Measurements from ENCODE around the gene KCNMB1. TPM values are rescaled to one million over a fixed set of nuclear protein-coding genes. Genes with fewer than 3 reads are reported as not detected.

KCNMB1 gene
- total RNA-seq, 1 donor from 2014 or later, result 1.1 TPM

GRCh38 chr5:170424629-170425028 is 35.5 kb upstream of the KCNMB1 start:
- Mint-ChIP-seq H3K4me3 (ENCODE audit: unreplicated experiment) (no peak overlapping the region), H3K27me3 (ENCODE audit: unreplicated experiment) (no peaks in the 10 kb centered on the region), H3K27ac (ENCODE audit: unreplicated experiment) (no peak overlapping the region), H3K4me1 (ENCODE audit: unreplicated experiment) (peaks cover 14% of the 10 kb centered on the region), H3K36me3 (ENCODE audit: low read depth, unreplicated experiment) (no peaks in the 10 kb centered on the region), H3K9me3 (ENCODE audit: unreplicated experiment) (no peaks in the 10 kb centered on the region)
- TF ChIP-seq CTCF (IDR thresholded peaks at IDR 0.05; ENCODE audit: unreplicated experiment), result no peak
- no peak for DNase-seq (ENCODE audit: low spot score)

GRCh38 chr5:170423692-170424091 is 34.5 kb upstream of the KCNMB1 start:
- Mint-ChIP-seq H3K27me3 (ENCODE audit: unreplicated experiment) (no peaks in the 10 kb centered on the region), H3K9me3 (ENCODE audit: unreplicated experiment) (no peaks in the 10 kb centered on the region), H3K36me3 (ENCODE audit: low read depth, unreplicated experiment) (no peaks in the 10 kb centered on the region), H3K4me1 (ENCODE audit: unreplicated experiment) (peaks cover 18% of the 10 kb centered on the region), H3K4me3 (ENCODE audit: unreplicated experiment) (no peak overlapping the region), H3K27ac (ENCODE audit: unreplicated experiment) (no peak overlapping the region)
- DNase-seq (ENCODE audit: low spot score), result no peak
- no peak for TF ChIP-seq CTCF (IDR thresholded peaks at IDR 0.05; ENCODE audit: unreplicated experiment)

GRCh38 chr5:170421826-170422225 is 32.7 kb upstream of the KCNMB1 start:
- no peaks in the 10 kb centered on the region for H3K9me3 Mint-ChIP-seq (ENCODE audit: unreplicated experiment)
- no peaks in the 10 kb centered on the region for H3K36me3 Mint-ChIP-seq (ENCODE audit: low read depth, unreplicated experiment)
- H3K4me3 Mint-ChIP-seq (ENCODE audit: unreplicated experiment), result no peak overlapping the region
- no peak overlapping the region for H3K27ac Mint-ChIP-seq (ENCODE audit: unreplicated experiment)
- TF ChIP-seq CTCF (IDR thresholded peaks at IDR 0.05; ENCODE audit: unreplicated experiment), result no peak
- DNase-seq (ENCODE audit: low spot score), result no peak
- H3K4me1 Mint-ChIP-seq (ENCODE audit: unreplicated experiment), result peaks cover 13% of the 10 kb centered on the region
- peaks cover 3% of the 10 kb centered on the region for H3K27me3 Mint-ChIP-seq (ENCODE audit: unreplicated experiment)

- Mint-ChIP-seq H3K4me1 (ENCODE audit: unreplicated experiment) (peaks cover 13% of the 10 kb centered on the region), H3K36me3 (ENCODE audit: low read depth, unreplicated experiment) (no peaks in the 10 kb centered on the region), H3K4me3 (ENCODE audit: unreplicated experiment) (no peak overlapping the region), H3K9me3 (ENCODE audit: unreplicated experiment) (no peaks in the 10 kb centered on the region), H3K27ac (ENCODE audit: unreplicated experiment) (no peak overlapping the region), H3K27me3 (ENCODE audit: unreplicated experiment) (peaks cover 3% of the 10 kb centered on the region)
- peak; percentile 76 for DNase-seq (ENCODE audit: low spot score)
- peak; percentile 82 for TF ChIP-seq CTCF (IDR thresholded peaks at IDR 0.05; ENCODE audit: unreplicated experiment)
Observed at GRCh38 chr5:170420806-170421412, 31.7 kb upstream of the KCNMB1 start.

- peaks cover 25% of the 10 kb centered on the region for H3K4me1 Mint-ChIP-seq (ENCODE audit: unreplicated experiment)
- no peak overlapping the region for H3K27ac Mint-ChIP-seq (ENCODE audit: unreplicated experiment)
- no peak overlapping the region for H3K4me3 Mint-ChIP-seq (ENCODE audit: unreplicated experiment)
- H3K36me3 Mint-ChIP-seq (ENCODE audit: low read depth, unreplicated experiment), result no peaks in the 10 kb centered on the region
- H3K27me3 Mint-ChIP-seq (ENCODE audit: unreplicated experiment), result peaks cover 3% of the 10 kb centered on the region
- no peak for TF ChIP-seq CTCF (IDR thresholded peaks at IDR 0.05; ENCODE audit: unreplicated experiment)
- no peaks in the 10 kb centered on the region for H3K9me3 Mint-ChIP-seq (ENCODE audit: unreplicated experiment)
- no peak for DNase-seq (ENCODE audit: low spot score)
Observed at GRCh38 chr5:170419643-170420042, 30.5 kb upstream of the KCNMB1 start.

Measured in endothelial cell (in vitro differentiated cells).